HuH-7 (cell line): ENCODE measurements around the gene OR10R2.

ENCODE experiments used
- DNase-seq: peaks from one replicate; pipeline ENCODE4 v3.0.0; 2011; ENCODE audit warnings: low spot score

OR10R2 gene

GRCh38 chr1:158527190-158527815, 55.3 kb downstream of the OR10R2 start:
- DNase-seq, result no peak
